ENCODE data around the gene TMEM47.

TMEM47 gene

GRCh38 chrX:34631479-34632220 lies 25.4 kb downstream of the TMEM47 start:
- no peak overlapping the region for H3K4me3 Mint-ChIP-seq
- H3K27me3 Mint-ChIP-seq: no peaks in the 10 kb centered on the region
- no peak overlapping the region for H3K27ac Mint-ChIP-seq
- no peaks in the 10 kb centered on the region for H3K36me3 Mint-ChIP-seq
- DNase-seq (ENCODE audit: low spot score in 2 of 2) (no peak), ATAC-seq (ENCODE audit: low read depth) (no peak)
- no peaks in the 10 kb centered on the region for H3K4me1 Mint-ChIP-seq
- no peaks in the 10 kb centered on the region for H3K9me3 Mint-ChIP-seq

GRCh38 chrX:34629572-34629971 lies 27.5 kb downstream of the TMEM47 start:
- no peaks in the 10 kb centered on the region for H3K36me3 Mint-ChIP-seq
- DNase-seq (ENCODE audit: low spot score in 2 of 2): no peak
- H3K4me1 Mint-ChIP-seq: no peaks in the 10 kb centered on the region
- no peaks in the 10 kb centered on the region for H3K9me3 Mint-ChIP-seq
- no peak overlapping the region for H3K4me3 Mint-ChIP-seq
- no peak for ATAC-seq (ENCODE audit: low read depth)
- no peaks in the 10 kb centered on the region for H3K27me3 Mint-ChIP-seq
- no peak overlapping the region for H3K27ac Mint-ChIP-seq

- no peak for DNase-seq (ENCODE audit: low spot score in 2 of 2)
- no peak overlapping the region for H3K4me3 Mint-ChIP-seq
- H3K27me3 Mint-ChIP-seq: no peaks in the 10 kb centered on the region
- no peaks in the 10 kb centered on the region for H3K9me3 Mint-ChIP-seq
- H3K36me3 Mint-ChIP-seq: no peaks in the 10 kb centered on the region
- H3K4me1 Mint-ChIP-seq: no peaks in the 10 kb centered on the region
- ATAC-seq (ENCODE audit: low read depth): no peak
- no peak overlapping the region for H3K27ac Mint-ChIP-seq
These were observed 32.7 kb downstream of the TMEM47 start for GRCh38 chrX:34624416-34624815.

GRCh38 chrX:34619920-34620319 lies 37.2 kb downstream of the TMEM47 start:
- H3K27me3 Mint-ChIP-seq: no peaks in the 10 kb centered on the region

GRCh38 chrX:34612036-34612435 lies 45.0 kb downstream of the TMEM47 start:
- ATAC-seq (ENCODE audit: low read depth) (no peak), DNase-seq (ENCODE audit: low spot score in 2 of 2) (no peak)
- Mint-ChIP-seq H3K36me3 (no peaks in the 10 kb centered on the region), H3K4me3 (no peak overlapping the region), H3K27ac (no peak overlapping the region), H3K9me3 (no peaks in the 10 kb centered on the region), H3K27me3 (no peaks in the 10 kb centered on the region), H3K4me1 (no peaks in the 10 kb centered on the region)

More at GRCh38 chrX:34619920-34620319, 37.2 kb downstream of the TMEM47 start:
- Mint-ChIP-seq H3K4me1 (no peaks in the 10 kb centered on the region), H3K36me3 (no peaks in the 10 kb centered on the region), H3K27ac (no peak overlapping the region), H3K4me3 (no peak overlapping the region), H3K9me3 (no peaks in the 10 kb centered on the region)
- DNase-seq (ENCODE audit: low spot score in 2 of 2): no peak
- no peak for ATAC-seq (ENCODE audit: low read depth)

GRCh38 chrX:34598362-34598761 lies 58.7 kb downstream of the TMEM47 start:
- H3K9me3 Mint-ChIP-seq: peaks cover 7% of the 10 kb centered on the region
- no peaks in the 10 kb centered on the region for H3K36me3 Mint-ChIP-seq
- H3K4me3 Mint-ChIP-seq: no peak overlapping the region
- no peaks in the 10 kb centered on the region for H3K4me1 Mint-ChIP-seq
- DNase-seq (ENCODE audit: low spot score in 2 of 2): no peak
- ATAC-seq (ENCODE audit: low read depth): no peak
- H3K27me3 Mint-ChIP-seq: no peaks in the 10 kb centered on the region
- H3K27ac Mint-ChIP-seq: no peak overlapping the region

GRCh38 chrX:34586936-34587335 lies 70.1 kb downstream of the TMEM47 start:
- Mint-ChIP-seq H3K36me3 (no peaks in the 10 kb centered on the region), H3K4me3 (no peak overlapping the region), H3K27ac (no peak overlapping the region), H3K27me3 (no peaks in the 10 kb centered on the region), H3K4me1 (no peaks in the 10 kb centered on the region), H3K9me3 (peaks cover 5% of the 10 kb centered on the region)
- ATAC-seq (ENCODE audit: low read depth): no peak
- no peak for DNase-seq (ENCODE audit: low spot score in 2 of 2)

DNA sequence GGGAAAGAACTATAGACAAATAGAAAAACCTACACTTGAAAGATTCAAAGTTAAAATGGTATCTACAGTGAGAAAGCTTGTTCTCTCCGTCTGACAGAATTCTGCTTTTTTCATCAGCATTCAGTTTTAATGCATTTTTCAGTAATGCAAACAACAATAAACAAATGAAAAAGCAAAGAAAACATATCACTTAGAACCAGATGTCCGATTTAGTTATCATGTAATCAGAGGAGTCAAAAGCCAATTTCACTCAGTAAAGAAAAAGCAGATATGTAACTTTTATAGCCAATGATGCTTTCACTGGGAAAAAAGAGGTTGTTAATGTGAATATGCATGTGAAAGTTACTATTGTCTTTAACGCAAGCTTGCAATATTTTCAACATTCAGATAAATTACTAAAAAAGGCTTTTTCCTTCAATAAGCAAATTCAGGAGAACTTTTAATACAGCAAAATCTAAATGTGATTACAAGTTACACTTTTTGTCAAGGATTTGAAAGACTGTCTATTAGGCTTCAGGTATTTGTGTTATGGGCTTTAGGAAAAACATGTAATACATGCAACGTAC lies 70.7 kb downstream of the TMEM47 start:
- no peak for ATAC-seq (ENCODE audit: low read depth)
- Mint-ChIP-seq H3K27me3 (no peaks in the 10 kb centered on the region), H3K36me3 (no peaks in the 10 kb centered on the region), H3K9me3 (peaks cover 5% of the 10 kb centered on the region), H3K27ac (no peak overlapping the region), H3K4me1 (no peaks in the 10 kb centered on the region), H3K4me3 (no peak overlapping the region)
- DNase-seq (ENCODE audit: low spot score in 2 of 2): no peak

DNA sequence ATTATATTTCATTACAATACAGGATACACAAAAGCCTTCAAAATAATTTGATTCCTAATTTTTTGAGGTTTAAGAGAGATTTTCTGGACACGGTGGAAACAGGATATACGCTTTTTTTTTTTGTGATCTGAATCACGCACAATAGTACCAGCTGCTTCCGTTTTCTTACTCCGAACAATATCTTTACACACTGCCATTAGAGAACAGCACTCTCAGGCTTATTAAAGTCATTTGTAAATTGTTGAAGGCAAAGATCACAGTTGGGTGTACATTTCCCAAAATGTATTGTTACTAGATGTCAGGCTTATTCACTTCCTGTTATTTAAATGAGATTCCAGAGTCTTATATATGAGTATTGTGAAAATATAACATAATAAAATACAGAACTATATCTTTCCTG lies 71.5 kb downstream of the TMEM47 start:
- Mint-ChIP-seq H3K27ac (no peak overlapping the region), H3K36me3 (no peaks in the 10 kb centered on the region), H3K27me3 (no peaks in the 10 kb centered on the region), H3K4me1 (no peaks in the 10 kb centered on the region), H3K9me3 (peaks cover 5% of the 10 kb centered on the region), H3K4me3 (no peak overlapping the region)
- DNase-seq (ENCODE audit: low spot score in 2 of 2) (no peak), ATAC-seq (ENCODE audit: low read depth) (no peak)

DNA sequence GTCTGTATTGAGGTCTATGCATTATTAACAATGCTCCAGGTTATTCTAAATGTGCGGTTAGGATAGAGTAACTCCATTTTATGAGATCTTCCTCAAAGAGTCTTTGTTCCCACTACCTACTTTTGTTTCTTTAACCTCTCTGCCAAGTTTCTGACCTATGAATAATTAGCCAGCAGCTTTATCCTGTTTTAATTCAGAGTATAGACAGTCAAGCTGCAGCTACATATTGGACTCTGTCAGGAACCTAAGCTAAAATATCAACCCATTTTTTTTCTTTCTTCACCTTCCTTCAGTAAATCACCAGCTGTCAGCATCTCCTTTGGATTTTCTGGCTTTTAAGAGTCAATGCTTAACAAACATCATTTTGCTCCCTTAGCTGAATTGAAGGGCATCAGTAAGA lies 72.3 kb downstream of the TMEM47 start:
- Mint-ChIP-seq H3K27me3 (no peaks in the 10 kb centered on the region), H3K27ac (no peak overlapping the region), H3K4me1 (no peaks in the 10 kb centered on the region), H3K4me3 (no peak overlapping the region), H3K9me3 (peaks cover 5% of the 10 kb centered on the region), H3K36me3 (no peaks in the 10 kb centered on the region)
- no peak for DNase-seq (ENCODE audit: low spot score in 2 of 2)
- ATAC-seq (ENCODE audit: low read depth): no peak

DNA sequence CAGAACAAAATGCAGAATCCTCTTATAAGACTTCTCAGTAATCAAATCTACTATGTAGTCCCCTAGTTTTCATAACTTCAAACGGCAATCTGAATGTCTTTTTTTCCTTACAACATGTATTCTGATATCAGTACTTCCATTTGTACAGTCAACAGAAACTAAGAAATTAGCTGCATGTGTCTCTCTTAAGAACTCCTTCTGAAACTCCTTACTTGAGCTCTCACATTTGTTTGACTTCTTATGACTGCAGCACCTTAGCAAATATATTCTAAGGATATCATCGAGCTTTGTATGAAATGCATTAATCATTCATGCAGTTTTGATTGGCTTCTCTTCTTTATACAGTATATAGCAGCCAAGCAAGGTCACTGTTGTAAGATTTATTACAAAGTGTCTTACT lies 77.0 kb downstream of the TMEM47 start:
- no peak overlapping the region for H3K27ac Mint-ChIP-seq
- ATAC-seq (ENCODE audit: low read depth) (no peak), DNase-seq (ENCODE audit: low spot score in 2 of 2) (no peak)
- no peaks in the 10 kb centered on the region for H3K4me1 Mint-ChIP-seq
- no peaks in the 10 kb centered on the region for H3K36me3 Mint-ChIP-seq
- H3K27me3 Mint-ChIP-seq: no peaks in the 10 kb centered on the region
- H3K9me3 Mint-ChIP-seq: no peaks in the 10 kb centered on the region
- no peak overlapping the region for H3K4me3 Mint-ChIP-seq

- DNase-seq (ENCODE audit: low spot score in 2 of 2) (no peak), ATAC-seq (ENCODE audit: low read depth) (no peak)
- Mint-ChIP-seq H3K27ac (no peak overlapping the region), H3K9me3 (no peaks in the 10 kb centered on the region), H3K36me3 (no peaks in the 10 kb centered on the region), H3K27me3 (no peaks in the 10 kb centered on the region), H3K4me3 (no peak overlapping the region), H3K4me1 (no peaks in the 10 kb centered on the region)
These were observed 78.8 kb downstream of the TMEM47 start for GRCh38 chrX:34578237-34578636.

Measured in memory B cell (primary cell).